ENCODE results near the gene ACOT11. TPM values are rescaled to one million over a fixed set of nuclear protein-coding genes. Genes with fewer than 3 reads are reported as not detected.

Gene ACOT11
- total and polyA plus RNA-seq, 2 of the 13 experiments (the other 11 are each of a cell fraction or from before 2014, with no cell fraction given), result 2.6 to 3.3 TPM

GRCh38 chr1:54542120-54542961 lies 5.7 kb upstream of the ACOT11 start (continued):
- TF ChIP-seq AHDC1 (CRISPR knock-in tag; IDR thresholded peaks at IDR 0.05; ENCODE audit: borderline replicate concordance), result peak; percentile 37; the same call in 1 of the 2 replicates
- 0 out of 2 replicates have a peak, but pooled peaks have one; percentile 37 for TF ChIP-seq ZFP36L1 (CRISPR knock-in tag; IDR thresholded peaks at IDR 0.05)
- TF ChIP-seq, protein P1, sequence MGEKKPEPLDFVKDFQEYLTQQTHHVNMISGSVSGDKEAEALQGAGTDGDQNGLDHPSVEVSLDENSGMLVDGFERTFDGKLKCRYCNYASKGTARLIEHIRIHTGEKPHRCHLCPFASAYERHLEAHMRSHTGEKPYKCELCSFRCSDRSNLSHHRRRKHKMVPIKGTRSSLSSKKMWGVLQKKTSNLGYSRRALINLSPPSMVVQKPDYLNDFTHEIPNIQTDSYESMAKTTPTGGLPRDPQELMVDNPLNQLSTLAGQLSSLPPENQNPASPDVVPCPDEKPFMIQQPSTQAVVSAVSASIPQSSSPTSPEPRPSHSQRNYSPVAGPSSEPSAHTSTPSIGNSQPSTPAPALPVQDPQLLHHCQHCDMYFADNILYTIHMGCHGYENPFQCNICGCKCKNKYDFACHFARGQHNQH (CRISPR knock-in tag; IDR thresholded peaks at IDR 0.05), result no peak
- TF ChIP-seq CENPBD1 (CRISPR knock-in tag; IDR thresholded peaks at IDR 0.05; ENCODE audit: borderline replicate concordance, low read depth), result no peak
- TF ChIP-seq NR1H2 (CRISPR knock-in tag; IDR thresholded peaks at IDR 0.05; ENCODE audit: borderline replicate concordance, low read depth), result no peak
- TF ChIP-seq CCDC6 (CRISPR knock-in tag; IDR thresholded peaks at IDR 0.05), result peak; percentile 43
- TF ChIP-seq ZNF280B (CRISPR knock-in tag; IDR thresholded peaks at IDR 0.05; ENCODE audit: borderline replicate concordance), result no peak
- TF ChIP-seq SNRNP70 (IDR thresholded peaks at IDR 0.05; ENCODE audit: low read depth, low read length), result no peak
- TF ChIP-seq NCOA1 (CRISPR knock-in tag; IDR thresholded peaks at IDR 0.05), result no peak; the same call in 1 of the 2 replicates
- TF ChIP-seq ZNF343 (CRISPR knock-in tag; IDR thresholded peaks at IDR 0.05), result no peak
- TF ChIP-seq, protein P2, sequence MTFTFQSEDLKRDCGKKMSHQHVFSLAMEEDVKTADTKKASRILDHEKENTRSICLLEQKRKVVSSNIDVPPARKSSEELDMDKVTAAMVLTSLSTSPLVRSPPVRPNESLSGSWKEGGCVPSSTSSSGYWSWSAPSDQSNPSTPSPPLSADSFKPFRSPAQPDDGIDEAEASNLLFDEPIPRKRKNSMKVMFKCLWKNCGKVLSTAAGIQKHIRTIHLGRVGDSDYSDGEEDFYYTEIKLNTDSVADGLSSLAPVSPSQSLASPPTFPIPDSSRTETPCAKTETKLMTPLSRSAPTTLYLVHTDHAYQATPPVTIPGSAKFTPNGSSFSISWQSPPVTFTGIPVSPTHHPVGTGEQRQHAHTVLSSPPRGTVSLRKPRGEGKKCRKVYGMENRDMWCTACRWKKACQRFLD (CRISPR knock-in tag; IDR thresholded peaks at IDR 0.05; ENCODE audit: borderline replicate concordance), result peak; percentile 27; the same call in 1 of the 2 replicates
- TF ChIP-seq, protein P3, sequence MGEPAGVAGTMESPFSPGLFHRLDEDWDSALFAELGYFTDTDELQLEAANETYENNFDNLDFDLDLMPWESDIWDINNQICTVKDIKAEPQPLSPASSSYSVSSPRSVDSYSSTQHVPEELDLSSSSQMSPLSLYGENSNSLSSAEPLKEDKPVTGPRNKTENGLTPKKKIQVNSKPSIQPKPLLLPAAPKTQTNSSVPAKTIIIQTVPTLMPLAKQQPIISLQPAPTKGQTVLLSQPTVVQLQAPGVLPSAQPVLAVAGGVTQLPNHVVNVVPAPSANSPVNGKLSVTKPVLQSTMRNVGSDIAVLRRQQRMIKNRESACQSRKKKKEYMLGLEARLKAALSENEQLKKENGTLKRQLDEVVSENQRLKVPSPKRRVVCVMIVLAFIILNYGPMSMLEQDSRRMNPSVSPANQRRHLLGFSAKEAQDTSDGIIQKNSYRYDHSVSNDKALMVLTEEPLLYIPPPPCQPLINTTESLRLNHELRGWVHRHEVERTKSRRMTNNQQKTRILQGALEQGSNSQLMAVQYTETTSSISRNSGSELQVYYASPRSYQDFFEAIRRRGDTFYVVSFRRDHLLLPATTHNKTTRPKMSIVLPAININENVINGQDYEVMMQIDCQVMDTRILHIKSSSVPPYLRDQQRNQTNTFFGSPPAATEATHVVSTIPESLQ (CRISPR knock-in tag; conservative IDR thresholded peaks at IDR 0.05), result no peak; the same call in 1 of the 2 replicates
- TF ChIP-seq ZNF883 (CRISPR knock-in tag; IDR thresholded peaks at IDR 0.05; ENCODE audit: not compliant biosample characterization), result no peak
- TF ChIP-seq ZNF644 (CRISPR knock-in tag; IDR thresholded peaks at IDR 0.05; ENCODE audit: low read depth), result no peak
- TF ChIP-seq KDM2A (CRISPR knock-in tag; IDR thresholded peaks at IDR 0.05; ENCODE audit: borderline replicate concordance, low read depth), result peak; percentile 73

Data from HepG2 (cell line).